Heart right ventricle (tissue), 16 donors: ENCODE measurements around the gene UIMC1. TPM values are rescaled to one million over a fixed set of nuclear protein-coding genes. Genes with fewer than 3 reads are reported as not detected.

Experiments used
- ATAC-seq, 8 donors: fragments of 200-7000 bp; cut with Tn5 transposase; one replicate each; pipeline ENCODE4 v1.9.1; 2020; ENCODE audit warnings: mild to moderate bottlenecking in 8 of 8, moderate library complexity in 8 of 8, moderate number of reproducible peaks in 1 of 8
- DNase-seq, 2 donors: peaks; one replicate each; pipeline ENCODE4 v3.0.0-alpha.2; 2020
- H3K27ac ChIP-seq, 10 donors: fragments of 200-600 bp; sonication (generic) in 2 of 10; one replicate each; pipeline versions ENCODE4 v1.5.0 to v1.8.0; 2020 to 2022; ENCODE audit warnings: mild to moderate bottlenecking in 3 of 10
- H3K27me3 ChIP-seq, 7 donors: fragments of 200-600 bp; one replicate each; pipeline ENCODE4 v1.8.0; 2021 to 2022; ENCODE audit warnings: mild to moderate bottlenecking in 2 of 7
- H3K36me3 ChIP-seq, 9 donors: fragments of 200-600 bp; sonication (generic) in 1 of 9; one replicate each; pipeline versions ENCODE4 v1.5.0 to v1.8.0; 2020 to 2022; ENCODE audit warnings: mild to moderate bottlenecking in 2 of 9
- H3K4me1 ChIP-seq, 9 donors: fragments of 200-600 bp; sonication (generic) in 1 of 9; one replicate each; pipeline versions ENCODE4 v1.5.0 to v1.8.0; 2020 to 2022; ENCODE audit warnings: mild to moderate bottlenecking in 4 of 9
- H3K4me3 ChIP-seq, 10 donors: fragments of 200-600 bp; sonication (generic) in 2 of 10; one replicate each; pipeline versions ENCODE4 v1.5.0 to v1.8.0; 2020 to 2022; ENCODE audit warnings: mild to moderate bottlenecking in 7 of 10, moderate library complexity in 2 of 10
- H3K9me3 ChIP-seq, 11 donors: fragments of 200-600 bp in 10 of 11; sonication (generic) in 2 of 11; one replicate each; pipeline versions ENCODE4 v1.5.0 to v1.8.0; 2013 to 2022; ENCODE audit warnings: mild to moderate bottlenecking in 2 of 11, control low read depth in 1 of 11, moderate library complexity in 1 of 11
- WGBS, 2 donors: extraction: QIAGEN DNeasy Blood & Tissue Kit; methylation state at CpG; one replicate each; pipeline ENCODE4 v1.1.7; 2013; ENCODE audit warnings: inconsistent platforms in 1 of 2; 5-methylcytosine and 5-hydroxymethylcytosine counted together
- intact Hi-C, 10 donors: fragments of 100-400 bp; cut with DNase I; formaldehyde crosslinking; loops; one replicate each; pipeline versions ENCODE4 v1.11.1 to v1.14.2; 2022
- polyA plus RNA-seq, 2 donors: library from polyadenylated mRNA; stranded (reverse); fragments of 200-250 nt; gene quantifications; one replicate each; pipeline ENCODE4 v1.2.3, GENCODE V29; 2013
- total RNA-seq, 10 donors: library from RNA; stranded (reverse); fragmentation: NEBNext Ultra II Directional in 3 of 10; extraction: Animal tissue kit (Norgen Biotek cat#: 25700) in 3 of 10; gene quantifications; one replicate each; pipeline versions ENCODE4 v1.2.1 to v1.2.4, GENCODE V29; 2021 to 2023
- TF ChIP-seq, protein P1 (sequence below), 9 donors: fragments of 200-600 bp; sonication (generic) in 2 of 9; IDR thresholded peaks; one replicate each; pipeline versions ENCODE4 v1.5.0 to v1.8.0; 2021 to 2022; ENCODE audit warnings: antibody characterized with exemption in 9 of 9, mild to moderate bottlenecking in 5 of 9, moderate library complexity in 1 of 9
- donor health status: Arrhythmogenic right ventricular cardiomyopathy.
- donor health status: ischemic (EF 13 %, LVEDD 7.1; RV severe dilation, severe dysfunction).
- donor health status: healthy with polysubstance abuse.
- donor health status: DM: no; HTN: yes; CAD: no.
- donor health status: DM: no; HTN: no; CAD: no.
- donor health status: ischemic (EF 25% LVEDD 6.9; RV normal size, moderate dysfunction).
- donor health status: ischemic (EF 25% LVEDD 5.7; RV mildly dilated, moderate dysfunction).
- donor health status: healthy.
- donor health status: DM: yes; HTN: yes; CAD: no.
- donor health status: Ischemic cardiomyopathy.
- donor health status: ischemic (EF 35%, LVEDD 5.7; RV mildly dilated, moderate dysfunction).
- donor health status: nonischemic (EF 11% LVEDD 7.7; RV severe dilation, severe dysfunction).
- donor health status: DM: yes; HTN: yes; CAD: no.
- donor health status: PGD.
- donor health status: ischemic (EF 29% LVEDD 5.4; RV normal size, mild dysfunction).
- donor health status: nonischemic (EF 23%, LVEDD 6.1; RV moderate dilation, normal function).

The UIMC1 gene
- total and polyA plus RNA-seq, 12 donors: 24.0 to 45.5 (median 35.3) TPM

DNA sequence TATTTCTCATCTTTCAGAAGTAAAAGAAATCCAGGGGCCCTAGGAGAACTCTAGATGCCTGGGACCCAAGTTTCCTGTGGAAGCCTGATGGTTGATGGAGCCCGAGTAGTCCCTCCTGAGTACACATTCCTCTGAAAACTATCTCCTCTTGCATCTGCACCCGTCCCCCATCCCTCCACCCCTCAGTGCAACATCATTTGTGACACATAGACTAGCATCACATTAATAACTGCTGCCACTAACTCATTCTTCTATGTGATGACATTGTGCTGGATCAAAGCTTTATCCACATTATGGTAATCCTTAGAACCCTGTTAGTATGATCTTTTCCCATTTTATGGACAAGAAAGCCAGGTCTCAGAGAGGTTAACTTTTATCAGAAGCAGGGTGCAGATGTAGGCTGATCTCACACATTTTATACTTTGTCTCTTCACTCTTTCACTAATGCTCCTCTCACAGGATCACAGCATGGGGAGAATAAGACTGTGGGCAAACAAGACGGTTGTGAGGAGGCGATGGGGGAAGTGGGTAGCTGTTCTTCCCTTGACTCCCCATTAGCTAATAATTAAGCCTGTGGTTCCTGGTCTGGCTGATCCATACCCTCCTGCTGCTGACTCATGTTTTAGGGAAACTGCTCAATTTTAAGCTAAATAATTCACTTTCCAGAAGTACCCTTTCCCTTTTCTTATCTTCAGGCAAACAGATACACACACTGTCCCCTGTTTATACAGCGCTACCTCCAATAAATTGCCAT, 103.5 kb downstream of the UIMC1 start:
- 91 to 92% methylated on average over 5 of the region's 5 CpGs for WGBS, 2 donors

GRCh38 chr5:176902102-176902814, 104.3 kb downstream of the UIMC1 start:
- H3K9me3 ChIP-seq: no peaks in the 10 kb centered on the region
- no peak for ATAC-seq
- H3K36me3 ChIP-seq: peaks cover 0 to 56% (median 40%) of the 10 kb centered on the region in 9 donors
- intact Hi-C loops: no loop called here
- peaks cover 0 to 42% (median 6%) of the 10 kb centered on the region in 9 donors for H3K4me1 ChIP-seq
- H3K27me3 ChIP-seq: no peaks in the 10 kb centered on the region
- WGBS, 2 donors: 92% methylated on average over 6 of the region's 6 CpGs
- no peak for DNase-seq
- H3K27ac ChIP-seq: peak overlapping the region in 2 of 10 donors; percentile 12 to 88
- no peak overlapping the region for H3K4me3 ChIP-seq
- TF ChIP-seq, protein P1, sequence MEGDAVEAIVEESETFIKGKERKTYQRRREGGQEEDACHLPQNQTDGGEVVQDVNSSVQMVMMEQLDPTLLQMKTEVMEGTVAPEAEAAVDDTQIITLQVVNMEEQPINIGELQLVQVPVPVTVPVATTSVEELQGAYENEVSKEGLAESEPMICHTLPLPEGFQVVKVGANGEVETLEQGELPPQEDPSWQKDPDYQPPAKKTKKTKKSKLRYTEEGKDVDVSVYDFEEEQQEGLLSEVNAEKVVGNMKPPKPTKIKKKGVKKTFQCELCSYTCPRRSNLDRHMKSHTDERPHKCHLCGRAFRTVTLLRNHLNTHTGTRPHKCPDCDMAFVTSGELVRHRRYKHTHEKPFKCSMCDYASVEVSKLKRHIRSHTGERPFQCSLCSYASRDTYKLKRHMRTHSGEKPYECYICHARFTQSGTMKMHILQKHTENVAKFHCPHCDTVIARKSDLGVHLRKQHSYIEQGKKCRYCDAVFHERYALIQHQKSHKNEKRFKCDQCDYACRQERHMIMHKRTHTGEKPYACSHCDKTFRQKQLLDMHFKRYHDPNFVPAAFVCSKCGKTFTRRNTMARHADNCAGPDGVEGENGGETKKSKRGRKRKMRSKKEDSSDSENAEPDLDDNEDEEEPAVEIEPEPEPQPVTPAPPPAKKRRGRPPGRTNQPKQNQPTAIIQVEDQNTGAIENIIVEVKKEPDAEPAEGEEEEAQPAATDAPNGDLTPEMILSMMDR (IDR thresholded peaks at IDR 0.05): no peak

More for the DNA sequence above, 103.5 kb downstream of the UIMC1 start:
- H3K27me3 ChIP-seq: no peaks in the 10 kb centered on the region
- H3K36me3 ChIP-seq: peaks cover 0 to 65% (median 47%) of the 10 kb centered on the region in 9 donors
- intact Hi-C loops: no loop called here
- peaks cover 0 to 42% (median 6%) of the 10 kb centered on the region in 9 donors for H3K4me1 ChIP-seq
- TF ChIP-seq, protein P1 (IDR thresholded peaks at IDR 0.05): no peak
- H3K27ac ChIP-seq: peak overlapping the region in 1 of 10 donors; percentile 88
- DNase-seq: no peak
- H3K4me3 ChIP-seq: no peak overlapping the region
- no peak for ATAC-seq
- no peaks in the 10 kb centered on the region for H3K9me3 ChIP-seq

- Histone ChIP-seq H3K36me3 (peaks cover 0 to 49% (median 32%) of the 10 kb centered on the region in 9 donors), H3K27me3 (no peaks in the 10 kb centered on the region), H3K9me3 (no peaks in the 10 kb centered on the region), H3K27ac (peak overlapping the region in 2 of 10 donors; percentile 12 to 88), H3K4me1 (peaks cover 0 to 48% (median 6%) of the 10 kb centered on the region in 9 donors), H3K4me3 (no peak overlapping the region)
- TF ChIP-seq, protein P1 (IDR thresholded peaks at IDR 0.05): no peak
- no peak for DNase-seq
- intact Hi-C loops: no loop called here
- ATAC-seq: no peak
- WGBS, 2 donors: 91 to 94% methylated on average over 12 of the region's 12 CpGs
These were observed 105.1 kb downstream of the UIMC1 start for GRCh38 chr5:176901260-176902101.

DNA sequence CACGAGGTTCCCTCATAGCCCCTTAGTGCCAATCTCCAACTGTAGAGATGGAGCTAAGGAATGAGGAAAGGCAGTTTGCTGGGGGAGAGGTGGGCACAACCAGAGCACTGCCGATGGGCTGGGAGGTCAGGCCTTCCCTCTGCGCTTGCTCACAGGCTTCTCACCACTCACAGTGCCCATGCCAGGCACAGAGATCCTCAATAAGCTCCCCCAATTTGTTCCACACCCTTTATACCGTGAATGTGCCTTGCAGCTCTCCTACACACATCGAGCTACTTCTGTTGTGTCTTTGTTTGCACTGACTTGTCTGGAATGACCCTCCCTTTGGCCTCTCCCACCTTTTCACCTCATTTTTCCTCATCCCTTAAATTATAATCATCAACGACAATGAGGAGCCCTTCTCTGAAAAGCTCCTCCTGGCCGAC, 105.8 kb downstream of the UIMC1 start:
- DNase-seq: no peak
- Histone ChIP-seq H3K27ac (peak overlapping the region in 1 of 10 donors; percentile 88), H3K27me3 (no peaks in the 10 kb centered on the region), H3K36me3 (peaks cover 0 to 42% (median 28%) of the 10 kb centered on the region in 9 donors), H3K4me1 (peaks cover 0 to 55% (median 6%) of the 10 kb centered on the region in 9 donors), H3K9me3 (no peaks in the 10 kb centered on the region), H3K4me3 (no peak overlapping the region)
- intact Hi-C loops: no loop called here
- 79 to 82% methylated on average over 7 of the region's 7 CpGs for WGBS, 2 donors
- ATAC-seq: no peak
- TF ChIP-seq, protein P1 (IDR thresholded peaks at IDR 0.05): no peak
